ENCODE measurements around the gene STK10. TPM values are rescaled to one million over a fixed set of nuclear protein-coding genes. Genes with fewer than 3 reads are reported as not detected.
"Not testable (repeated sequence)": the region's sequence is repeated elsewhere in the genome, so short reads cannot be mapped to it uniquely, and the experiment has no call there.

Gene STK10
- total RNA-seq, 1 donor from 2014 or later, result 32.3 TPM

DNA sequence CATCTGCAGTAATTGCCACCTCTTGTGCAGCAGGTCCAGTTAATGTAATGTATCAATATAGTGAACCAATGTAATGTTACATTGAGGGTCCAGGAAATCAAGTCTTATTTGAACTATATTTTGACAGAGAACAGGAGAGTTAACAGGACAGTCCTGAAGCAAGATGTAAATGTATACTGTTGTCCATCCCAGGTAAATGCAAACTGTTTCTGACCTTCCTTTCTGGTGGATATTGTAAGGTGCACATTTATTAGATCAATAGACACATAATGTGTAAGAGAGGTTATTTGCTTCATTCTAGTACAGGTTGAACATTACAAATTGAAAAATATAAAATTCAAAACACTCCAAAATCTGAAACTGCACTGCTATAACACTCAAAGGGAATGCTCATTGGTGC, 158.1 kb downstream of the STK10 start:
- TF ChIP-seq, protein P1, sequence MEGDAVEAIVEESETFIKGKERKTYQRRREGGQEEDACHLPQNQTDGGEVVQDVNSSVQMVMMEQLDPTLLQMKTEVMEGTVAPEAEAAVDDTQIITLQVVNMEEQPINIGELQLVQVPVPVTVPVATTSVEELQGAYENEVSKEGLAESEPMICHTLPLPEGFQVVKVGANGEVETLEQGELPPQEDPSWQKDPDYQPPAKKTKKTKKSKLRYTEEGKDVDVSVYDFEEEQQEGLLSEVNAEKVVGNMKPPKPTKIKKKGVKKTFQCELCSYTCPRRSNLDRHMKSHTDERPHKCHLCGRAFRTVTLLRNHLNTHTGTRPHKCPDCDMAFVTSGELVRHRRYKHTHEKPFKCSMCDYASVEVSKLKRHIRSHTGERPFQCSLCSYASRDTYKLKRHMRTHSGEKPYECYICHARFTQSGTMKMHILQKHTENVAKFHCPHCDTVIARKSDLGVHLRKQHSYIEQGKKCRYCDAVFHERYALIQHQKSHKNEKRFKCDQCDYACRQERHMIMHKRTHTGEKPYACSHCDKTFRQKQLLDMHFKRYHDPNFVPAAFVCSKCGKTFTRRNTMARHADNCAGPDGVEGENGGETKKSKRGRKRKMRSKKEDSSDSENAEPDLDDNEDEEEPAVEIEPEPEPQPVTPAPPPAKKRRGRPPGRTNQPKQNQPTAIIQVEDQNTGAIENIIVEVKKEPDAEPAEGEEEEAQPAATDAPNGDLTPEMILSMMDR (conservative IDR thresholded peaks at IDR 0.05), result no peak
- Mint-ChIP-seq H3K36me3 (ENCODE audit: low read depth) (peaks cover 5% of the 10 kb centered on the region), H3K4me1 (peaks cover 9% of the 10 kb centered on the region), H3K9me3 (peaks cover 8% of the 10 kb centered on the region), H3K4me3 (no peak overlapping the region), H3K27me3 (ENCODE audit: low read depth) (no peaks in the 10 kb centered on the region), H3K27ac (ENCODE audit: unreplicated experiment) (no peak overlapping the region)
- DNase-seq (ENCODE audit: low read depth, low spot score), result no peak

DNA sequence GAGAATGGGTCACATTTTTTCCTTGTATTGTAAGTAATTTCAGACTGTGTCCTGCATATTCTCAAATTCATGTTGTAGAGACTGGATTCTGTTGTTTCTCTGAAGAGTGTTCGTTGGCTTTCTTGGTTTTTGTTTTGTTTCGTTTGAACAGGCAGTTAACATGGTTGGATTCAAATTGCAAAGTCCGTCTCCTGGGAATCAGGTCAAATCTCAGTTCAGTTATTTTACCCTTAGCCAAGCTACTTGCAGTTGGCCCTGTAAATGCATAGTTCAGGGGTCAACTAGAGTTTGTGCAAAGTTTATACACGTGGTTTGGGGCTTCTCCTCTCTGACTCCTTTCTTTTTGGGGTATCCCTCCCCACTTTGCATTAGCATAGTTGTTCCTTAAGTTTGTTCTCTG, 159.9 kb downstream of the STK10 start:
- no peaks in the 10 kb centered on the region for H3K27me3 Mint-ChIP-seq (ENCODE audit: low read depth)
- DNase-seq (ENCODE audit: low read depth, low spot score), result no peak
- peaks cover 5% of the 10 kb centered on the region for H3K36me3 Mint-ChIP-seq (ENCODE audit: low read depth)
- H3K4me3 Mint-ChIP-seq, result no peak overlapping the region
- no peak overlapping the region for H3K27ac Mint-ChIP-seq (ENCODE audit: unreplicated experiment)
- peaks cover 8% of the 10 kb centered on the region for H3K9me3 Mint-ChIP-seq
- peaks cover 9% of the 10 kb centered on the region for H3K4me1 Mint-ChIP-seq
- TF ChIP-seq, protein P1 (conservative IDR thresholded peaks at IDR 0.05), result no peak

DNA sequence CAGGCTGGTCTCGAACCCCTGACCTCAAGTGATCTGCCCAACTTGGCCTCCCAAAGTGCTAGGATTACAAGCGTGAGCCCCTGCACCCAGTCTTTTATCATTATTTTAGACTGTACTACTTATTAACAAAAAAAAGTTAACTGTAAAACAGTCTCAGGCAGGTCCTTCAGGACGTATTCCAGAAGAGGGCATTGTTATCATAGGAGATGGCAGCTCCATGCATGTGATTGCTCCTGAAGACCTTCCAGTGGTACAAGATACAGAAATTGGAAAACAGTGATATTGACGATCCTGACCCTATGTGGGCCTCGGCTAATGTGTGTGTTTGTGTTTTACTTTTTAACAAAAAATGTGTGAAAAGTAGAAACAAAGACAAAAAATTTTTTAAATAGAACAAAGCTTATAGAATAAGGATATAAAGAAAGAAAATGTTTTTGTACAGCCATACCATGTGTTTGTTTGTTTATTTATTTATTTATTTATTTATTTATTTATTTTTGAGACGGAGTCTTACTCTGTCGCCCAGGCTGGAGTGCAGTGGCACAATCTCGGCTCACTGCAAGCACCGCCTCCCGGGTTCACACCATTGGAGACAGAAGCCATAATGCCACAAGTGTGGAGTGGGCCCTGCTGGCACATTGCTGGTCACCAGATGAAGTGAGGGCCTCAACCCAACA, 167.8 kb downstream of the STK10 start:
- DNase-seq (ENCODE audit: low read depth, low spot score); H3K36me3 Mint-ChIP-seq (ENCODE audit: low read depth); H3K9me3 Mint-ChIP-seq; H3K4me1 Mint-ChIP-seq; H3K27me3 Mint-ChIP-seq (ENCODE audit: low read depth); H3K4me3 Mint-ChIP-seq; H3K27ac Mint-ChIP-seq (ENCODE audit: unreplicated experiment): not testable (repeated sequence)

DNA sequence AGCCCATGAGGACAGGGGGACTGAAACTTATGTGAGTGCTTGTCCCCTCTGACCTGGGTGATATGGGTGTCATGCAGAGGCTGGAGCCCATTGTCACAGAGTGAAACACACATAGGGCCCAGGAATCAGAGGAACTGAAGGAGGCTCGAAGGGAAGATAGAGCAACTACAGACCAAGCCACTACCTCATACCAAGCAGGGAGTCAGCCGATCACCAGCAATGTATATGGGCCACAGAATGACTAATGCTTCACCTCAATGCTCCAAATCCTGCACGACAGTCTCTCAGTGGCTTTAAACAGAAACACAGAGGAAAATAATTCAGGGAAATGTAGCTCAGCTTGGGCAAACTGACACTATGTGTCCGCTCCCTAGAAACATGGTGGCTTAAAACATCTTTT, 172.7 kb downstream of the STK10 start:
- Mint-ChIP-seq H3K27me3 (ENCODE audit: low read depth) (no peaks in the 10 kb centered on the region), H3K36me3 (ENCODE audit: low read depth) (no peaks in the 10 kb centered on the region), H3K4me1 (no peaks in the 10 kb centered on the region), H3K4me3 (no peak overlapping the region), H3K27ac (ENCODE audit: unreplicated experiment) (no peak overlapping the region), H3K9me3 (no peaks in the 10 kb centered on the region)
- DNase-seq (ENCODE audit: low read depth, low spot score), result no peak
- TF ChIP-seq, protein P1 (conservative IDR thresholded peaks at IDR 0.05), result no peak

- peaks cover 19% of the 10 kb centered on the region for H3K4me1 Mint-ChIP-seq
- H3K27ac Mint-ChIP-seq (ENCODE audit: unreplicated experiment), result no peak overlapping the region
- H3K36me3 Mint-ChIP-seq (ENCODE audit: low read depth), result no peaks in the 10 kb centered on the region
- H3K4me3 Mint-ChIP-seq, result peak overlapping the region; percentile 72
- H3K9me3 Mint-ChIP-seq, result no peaks in the 10 kb centered on the region
- no peaks in the 10 kb centered on the region for H3K27me3 Mint-ChIP-seq (ENCODE audit: low read depth)
- TF ChIP-seq, protein P1 (conservative IDR thresholded peaks at IDR 0.05), result no peak
- no peak for DNase-seq (ENCODE audit: low read depth, low spot score)
Observed at GRCh38 chr5:172010278-172010677, 177.7 kb downstream of the STK10 start.

DNA sequence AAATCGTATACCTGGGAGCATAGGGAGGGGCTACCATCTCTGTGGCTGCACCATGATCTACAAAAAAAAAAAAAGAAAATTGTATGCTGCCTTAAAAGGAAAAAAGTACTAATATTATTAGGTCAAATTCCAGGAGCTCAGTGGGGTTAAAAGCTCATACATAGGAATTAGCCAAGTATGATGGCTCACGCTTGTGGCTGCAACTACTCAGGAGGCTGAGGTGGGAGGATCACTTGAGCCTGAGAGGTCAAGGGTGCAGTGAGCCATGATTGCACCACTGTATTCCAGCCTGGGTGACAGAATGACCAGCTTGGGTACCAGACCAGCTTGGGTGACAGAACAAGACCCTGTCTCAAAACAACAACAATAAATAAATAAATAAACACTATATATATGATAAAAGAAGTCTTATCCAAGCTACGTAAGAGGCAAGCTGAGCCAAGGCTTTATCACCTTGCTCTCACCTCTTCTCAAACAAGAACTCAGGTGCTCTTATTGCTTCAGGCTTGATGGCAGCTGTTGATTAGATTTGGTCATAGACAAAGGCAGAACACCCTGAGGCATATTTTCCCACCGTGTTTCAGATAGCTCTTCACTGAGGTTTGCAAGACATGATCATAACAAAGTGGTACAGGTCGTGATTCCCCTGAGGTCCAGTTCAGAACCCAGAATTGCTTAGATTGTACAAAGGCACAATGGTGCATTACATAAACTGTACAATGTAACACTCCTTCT, 178.3 kb downstream of the STK10 start:
- H3K36me3 Mint-ChIP-seq (ENCODE audit: low read depth), result no peaks in the 10 kb centered on the region
- no peak for DNase-seq (ENCODE audit: low read depth, low spot score)
- peaks cover 25% of the 10 kb centered on the region for H3K4me1 Mint-ChIP-seq
- no peak overlapping the region for H3K27ac Mint-ChIP-seq (ENCODE audit: unreplicated experiment)
- no peaks in the 10 kb centered on the region for H3K9me3 Mint-ChIP-seq
- H3K27me3 Mint-ChIP-seq (ENCODE audit: low read depth), result no peaks in the 10 kb centered on the region
- TF ChIP-seq, protein P1 (conservative IDR thresholded peaks at IDR 0.05), result no peak
- peak overlapping the region; percentile 76 for H3K4me3 Mint-ChIP-seq

Data from neural crest cell (in vitro differentiated cells).